Activated CD4-positive, CD25-positive, alpha-beta regulatory T cell treated with anti-CD3 and anti-CD28 coated beads, Interleukin-2, amount 50 U/mL, for 24 hours (primary cell): ENCODE results near the gene POPDC2.
A peak's percentile ranks its signal among the peaks of the same experiment; 100 is the strongest.

Source experiments
- ATAC-seq, 2 donors: fragments of 150-1000 bp; cut with Tn5 transposase; one replicate each; pipeline ENCODE4 v1.10.0; 2021; ENCODE audit warnings: mild to moderate bottlenecking in 1 of 2, moderate library complexity in 1 of 2

The POPDC2 gene

GRCh38 chr3:119669906-119670570 is 9.6 kb upstream of the POPDC2 start:
- no peak for ATAC-seq

GRCh38 chr3:119665954-119666559 is 5.7 kb upstream of the POPDC2 start:
- ATAC-seq, result no peak

DNA sequence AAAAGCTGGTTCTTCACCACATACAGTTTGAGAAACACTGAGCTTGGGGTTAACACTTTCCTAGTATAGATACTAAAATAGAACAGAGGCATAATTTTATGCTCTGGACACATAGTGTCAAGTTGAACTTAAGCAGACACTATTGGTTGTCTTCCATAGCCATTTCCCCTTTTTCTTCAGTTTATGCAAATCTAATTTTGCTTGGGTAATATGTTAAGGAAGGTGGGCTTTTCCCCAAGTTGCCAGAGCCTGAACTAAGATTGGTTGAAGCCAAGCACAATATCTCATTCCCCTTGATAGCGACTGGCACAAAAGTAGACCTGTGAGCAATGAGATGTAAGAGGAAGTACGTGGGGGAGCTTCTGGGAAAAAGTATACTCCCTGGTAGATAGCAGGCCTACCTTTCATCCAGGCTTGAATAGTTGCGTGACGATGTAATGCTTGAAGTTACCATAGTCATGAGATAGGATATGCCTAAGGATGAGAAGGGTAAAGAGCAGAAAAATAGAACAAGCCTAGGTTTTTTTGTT is 4.5 kb upstream of the POPDC2 start:
- ATAC-seq, result no peak

GRCh38 chr3:119664370-119664769 is 4.0 kb upstream of the POPDC2 start:
- no peak for ATAC-seq

GRCh38 chr3:119663885-119664284 is 3.5 kb upstream of the POPDC2 start:
- no peak for ATAC-seq

DNA sequence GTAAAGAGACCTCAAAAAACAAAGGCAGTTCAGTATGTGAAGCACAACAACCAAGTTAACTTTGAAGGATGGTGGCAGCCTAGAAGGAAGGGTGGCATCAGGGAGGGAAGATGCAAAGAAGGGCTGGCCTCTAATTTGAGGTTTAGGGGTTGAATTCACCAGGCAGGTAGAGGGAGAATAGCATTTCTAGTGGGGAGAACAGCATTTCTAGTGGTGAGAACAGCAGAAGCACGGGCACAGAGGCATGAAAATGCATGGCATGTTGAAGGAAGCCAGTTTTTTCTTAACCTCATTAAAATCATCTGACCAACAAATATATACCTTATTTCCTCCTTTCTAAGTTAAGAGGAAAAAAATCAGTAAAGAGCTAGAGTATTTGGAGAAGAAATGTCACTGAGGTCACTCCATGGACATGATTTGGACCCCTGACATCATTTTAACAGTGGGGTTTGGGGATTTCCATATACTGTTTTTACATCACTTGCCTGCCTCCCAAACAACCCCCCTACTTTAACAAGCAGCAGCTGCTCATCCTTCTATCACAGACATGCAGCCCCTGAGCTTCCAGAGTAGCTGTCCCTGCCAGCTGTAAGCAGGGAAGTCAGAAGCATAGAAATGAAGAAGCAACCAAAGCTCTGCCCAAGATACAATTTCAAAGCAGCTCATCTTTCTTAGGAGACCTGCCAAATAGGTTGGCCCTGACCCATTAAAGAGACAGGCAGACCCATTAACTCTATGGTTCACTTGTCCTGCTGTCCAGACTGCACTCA is 2.4 kb upstream of the POPDC2 start:
- no peak for ATAC-seq

DNA sequence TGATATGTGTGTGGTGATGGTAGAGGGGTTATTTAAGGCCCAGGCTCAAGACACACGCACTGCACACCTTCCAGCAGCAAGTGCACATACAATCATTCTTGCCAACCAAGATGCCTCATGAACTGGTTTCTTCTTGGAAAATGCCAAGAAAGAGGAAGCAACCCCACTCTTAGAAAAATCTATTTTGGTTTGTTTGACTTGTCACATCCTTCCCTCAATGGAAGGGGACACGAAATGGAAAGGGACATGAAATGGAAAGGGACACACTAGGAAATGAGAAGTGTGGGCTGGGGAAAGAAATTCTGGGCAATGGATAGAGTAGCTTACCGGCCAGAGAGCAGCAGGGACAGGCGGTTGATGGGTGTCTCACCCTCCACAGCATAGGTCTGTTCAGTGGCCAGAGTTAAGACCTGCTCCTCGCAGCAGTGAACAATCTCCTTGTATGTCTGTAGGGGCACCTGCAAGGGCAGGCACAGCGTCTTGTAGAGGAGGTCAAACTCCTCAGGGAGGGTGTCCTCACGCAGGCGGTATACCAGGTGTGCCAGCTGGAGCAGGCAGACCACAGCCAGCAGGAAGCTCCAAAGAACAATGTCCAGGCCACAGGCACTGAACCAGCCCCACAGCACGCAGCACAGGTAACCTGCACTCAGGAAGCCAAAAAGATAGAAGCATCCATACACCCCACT is 640 bp downstream of the POPDC2 start:
- no peak for ATAC-seq

DNA sequence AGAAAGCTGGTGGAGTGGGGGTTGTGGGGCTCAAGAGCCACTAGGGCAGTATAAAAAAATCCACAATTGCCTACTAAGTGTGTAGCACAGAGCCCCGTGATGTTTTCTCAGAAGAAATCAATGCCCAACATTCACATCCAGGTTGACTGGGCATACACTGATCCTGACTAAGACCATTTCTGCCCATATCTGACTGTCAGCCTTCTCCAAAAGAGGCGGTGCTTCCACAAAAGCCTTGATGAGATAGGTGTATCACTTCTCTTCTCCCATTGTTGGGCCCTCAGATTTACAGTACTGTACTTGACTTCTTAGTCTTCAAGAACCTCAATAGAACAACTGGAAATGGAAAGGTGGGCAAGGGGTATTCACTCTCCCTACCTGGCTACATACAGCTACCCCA is 1.4 kb downstream of the POPDC2 start:
- ATAC-seq, result no peak

GRCh38 chr3:119657887-119658702 is 2.3 kb downstream of the POPDC2 start:
- no peak for ATAC-seq

- ATAC-seq, result no peak
Measured at GRCh38 chr3:119653876-119654275, 6.5 kb downstream of the POPDC2 start.

DNA sequence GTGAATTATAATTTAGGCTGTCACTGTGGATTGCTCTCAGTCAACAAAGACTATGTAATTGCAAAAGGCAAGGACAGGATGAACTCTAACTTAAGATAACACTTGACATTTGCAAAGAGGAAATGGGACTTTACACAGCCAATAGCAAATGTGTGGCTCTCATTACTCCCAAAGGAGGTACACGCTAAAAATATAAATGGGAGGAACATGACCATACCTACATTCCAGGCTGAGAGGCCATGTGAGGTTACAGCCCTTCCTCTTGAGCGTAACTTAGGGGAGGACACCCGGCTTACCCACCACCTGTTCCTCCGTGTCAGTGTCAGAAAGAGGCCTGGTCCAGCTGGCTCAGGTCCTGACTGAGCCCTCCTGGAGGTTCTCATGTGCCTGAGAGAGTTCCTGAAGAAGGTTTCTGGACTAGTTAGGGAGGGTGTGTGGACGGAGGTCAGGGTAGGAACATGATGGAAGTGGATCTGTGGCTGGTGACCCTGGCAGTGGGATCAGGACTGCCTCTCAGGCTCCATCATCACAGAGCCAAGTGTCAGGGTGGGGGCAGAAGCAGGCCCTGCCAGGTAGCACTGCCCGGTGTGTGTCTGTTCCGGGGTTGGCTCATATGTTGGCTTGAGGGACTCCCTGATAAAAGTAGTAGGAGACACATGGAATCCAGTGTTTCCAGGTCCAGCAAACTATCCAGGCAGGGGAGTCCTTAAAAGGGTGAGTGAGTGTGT is 7.9 kb downstream of the POPDC2 start:
- no peak for ATAC-seq

GRCh38 chr3:119649761-119650160 is 10.6 kb downstream of the POPDC2 start:
- no peak for ATAC-seq

DNA sequence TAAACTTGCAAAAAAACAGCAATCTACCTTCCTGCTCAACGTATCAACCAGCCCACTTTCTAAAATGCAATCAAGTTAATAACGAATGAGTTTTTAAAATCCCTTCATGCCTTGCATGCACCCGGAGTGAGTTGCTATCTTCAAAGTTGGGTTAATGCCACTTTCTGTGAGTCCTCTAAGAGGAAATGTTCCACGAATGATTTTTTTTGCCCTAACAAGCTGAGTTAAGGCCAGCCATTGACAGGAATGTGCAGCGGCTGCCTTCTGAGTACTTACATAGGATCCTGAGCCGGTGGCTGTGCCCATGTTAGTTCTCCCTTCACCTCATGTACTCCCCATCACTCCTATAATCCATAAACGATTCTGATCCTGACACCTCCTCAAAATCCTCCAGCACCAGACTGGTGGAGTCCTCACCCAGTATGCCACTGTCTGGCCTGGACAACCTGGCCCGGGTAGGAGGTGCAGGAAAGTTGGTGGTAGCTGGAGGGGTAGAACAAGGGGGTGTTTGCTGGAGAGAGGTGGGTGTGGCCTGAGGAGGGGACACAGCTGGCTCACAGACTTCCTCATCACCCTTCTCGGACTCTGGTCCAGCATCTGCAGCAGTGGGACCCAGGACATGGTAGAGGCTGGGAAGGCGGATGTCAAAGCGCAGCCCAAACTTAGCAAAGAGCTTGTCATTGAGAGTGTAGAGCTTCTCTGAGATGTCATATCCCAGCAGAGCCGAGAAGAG is 12.4 kb downstream of the POPDC2 start:
- ATAC-seq, result no peak

DNA sequence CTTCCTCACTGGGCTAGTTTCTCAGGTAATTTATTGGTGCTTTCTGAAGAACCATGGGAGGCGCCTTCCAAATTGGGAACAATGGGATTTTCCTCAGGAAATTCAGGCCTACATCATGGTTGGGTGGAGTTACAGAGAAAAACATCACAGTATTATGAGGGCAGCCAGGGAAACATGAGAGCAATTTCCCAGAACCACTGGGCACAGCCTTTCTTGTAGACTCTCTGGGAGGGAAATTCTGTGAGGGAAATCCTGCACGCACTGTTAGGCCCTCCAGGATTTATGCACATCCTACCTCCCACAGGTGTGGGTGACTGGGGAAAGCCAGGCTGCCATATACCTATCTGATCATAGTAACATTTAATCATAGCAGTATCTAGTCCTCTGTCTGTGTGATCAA is 13.2 kb downstream of the POPDC2 start:
- no peak for ATAC-seq

DNA sequence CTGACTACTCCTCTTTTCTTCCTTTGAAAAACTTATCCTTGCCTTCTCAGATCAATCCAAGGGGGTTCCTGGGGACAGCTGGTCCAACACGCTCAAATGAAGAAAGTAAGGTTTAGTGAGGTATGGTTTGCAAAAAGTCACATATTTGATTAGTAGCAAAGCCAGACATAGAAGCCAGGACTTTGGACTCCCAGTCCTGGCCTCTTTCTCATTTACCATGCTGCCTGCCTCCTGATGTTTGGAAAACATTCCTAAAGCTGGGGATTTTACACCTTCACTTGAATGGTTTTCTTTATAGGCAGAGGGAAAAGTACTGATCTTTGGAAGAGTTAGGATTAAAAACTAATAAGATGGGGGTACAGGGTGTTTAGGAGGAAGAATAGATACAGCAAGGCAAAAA is 14.6 kb downstream of the POPDC2 start:
- no peak for ATAC-seq

GRCh38 chr3:119644481-119644880 is 15.9 kb downstream of the POPDC2 start:
- no peak for ATAC-seq

- no peak for ATAC-seq
Measured at GRCh38 chr3:119643528-119643927, 16.9 kb downstream of the POPDC2 start.

GRCh38 chr3:119642746-119643473 is 17.5 kb downstream of the POPDC2 start:
- peak; percentile 13 to 21 for ATAC-seq

DNA sequence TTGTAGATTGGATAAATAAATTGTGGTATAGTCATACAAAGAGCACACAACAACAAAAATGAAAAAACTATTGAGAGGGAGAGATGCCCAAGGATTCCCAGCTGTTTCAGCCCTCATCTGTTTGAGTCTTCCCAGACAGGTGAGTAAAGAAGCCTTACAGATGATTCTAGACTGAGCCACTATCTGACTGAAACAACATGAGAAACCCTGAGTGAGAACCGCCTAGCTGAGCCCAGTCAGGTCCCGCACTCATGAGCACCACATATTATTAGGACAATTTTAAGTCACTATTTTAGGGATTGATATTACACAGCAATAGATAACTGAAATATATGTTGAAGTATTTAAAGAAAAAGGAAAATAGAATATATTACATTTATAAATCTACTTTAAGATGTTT is 19.0 kb downstream of the POPDC2 start:
- no peak for ATAC-seq
